GM03348 (cell line): ENCODE data around the gene MN1.

Experiments
- DNase-seq: peaks from one replicate; pipeline ENCODE4 v3.0.0; 2012; ENCODE audit warnings: low spot score

The MN1 gene

DNA sequence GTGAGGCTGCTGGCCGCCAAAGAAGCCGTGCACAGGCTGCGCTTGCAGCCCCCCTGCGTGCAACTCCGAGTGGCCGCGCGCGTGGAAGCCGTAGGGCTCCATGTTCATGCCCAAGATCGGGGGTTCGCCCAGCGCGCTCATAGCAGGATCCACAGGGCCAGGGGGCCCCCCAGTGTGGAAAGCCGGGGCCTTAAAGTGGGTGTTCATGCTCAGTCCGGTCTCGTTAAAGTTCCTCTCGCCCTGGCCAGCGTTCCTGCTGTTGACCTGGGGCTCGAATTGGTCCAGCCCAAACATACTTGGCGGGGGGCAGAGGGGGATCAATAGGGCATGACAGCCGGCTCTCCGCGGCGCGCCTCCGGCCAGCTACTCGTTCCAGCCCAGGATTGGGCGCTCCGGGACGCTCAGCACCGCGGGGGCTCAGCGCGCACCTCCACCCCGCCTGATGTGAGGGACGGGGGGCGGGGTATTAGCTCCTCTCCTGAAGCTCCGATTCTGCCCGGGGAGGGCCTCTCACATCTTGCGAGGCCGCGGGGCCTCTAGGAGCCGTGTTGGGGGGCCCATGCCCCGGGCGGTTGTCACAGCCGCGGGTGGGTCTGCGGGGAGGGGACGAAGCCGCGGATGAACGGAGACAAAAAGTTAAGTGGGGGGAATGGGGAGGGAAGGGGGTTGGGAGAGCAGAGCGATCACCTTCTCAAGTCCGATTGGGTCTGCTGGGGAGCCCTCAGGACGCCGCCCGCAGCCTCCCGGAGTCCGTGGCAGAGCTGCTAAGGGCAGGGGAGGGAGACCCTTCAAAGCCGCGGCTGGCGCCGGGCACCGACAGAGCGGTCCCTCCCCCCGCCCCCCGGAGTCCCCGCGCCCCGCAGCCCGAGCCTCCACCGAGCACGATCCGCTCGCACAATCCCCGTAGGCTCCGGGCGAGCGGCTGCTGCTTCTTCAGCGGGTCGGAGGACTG is 1.0 kb downstream of the MN1 start:
- DNase-seq: peak; percentile 82

DNA sequence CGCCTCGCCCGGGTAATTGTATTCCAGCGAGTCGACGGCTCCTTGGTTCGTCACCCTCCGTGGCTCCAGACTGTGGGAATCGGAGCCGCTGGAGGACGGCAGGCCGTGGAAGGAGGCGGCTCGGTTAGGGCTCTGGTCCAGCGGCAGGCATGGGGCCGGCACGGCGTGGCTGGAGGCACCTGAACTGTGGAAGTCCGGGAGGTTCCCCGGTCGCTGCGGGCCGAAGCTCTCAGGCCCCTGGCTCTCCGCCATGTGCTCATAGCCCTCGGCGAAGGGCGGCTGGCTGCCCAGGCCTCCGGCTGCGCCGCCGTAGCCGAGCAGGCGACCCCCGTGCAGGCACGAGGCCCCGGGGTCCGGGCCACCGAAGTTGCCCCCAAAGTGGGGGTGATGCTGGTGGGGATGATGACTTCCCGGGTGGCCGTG is 1.7 kb downstream of the MN1 start:
- DNase-seq: peak; percentile 59

DNA sequence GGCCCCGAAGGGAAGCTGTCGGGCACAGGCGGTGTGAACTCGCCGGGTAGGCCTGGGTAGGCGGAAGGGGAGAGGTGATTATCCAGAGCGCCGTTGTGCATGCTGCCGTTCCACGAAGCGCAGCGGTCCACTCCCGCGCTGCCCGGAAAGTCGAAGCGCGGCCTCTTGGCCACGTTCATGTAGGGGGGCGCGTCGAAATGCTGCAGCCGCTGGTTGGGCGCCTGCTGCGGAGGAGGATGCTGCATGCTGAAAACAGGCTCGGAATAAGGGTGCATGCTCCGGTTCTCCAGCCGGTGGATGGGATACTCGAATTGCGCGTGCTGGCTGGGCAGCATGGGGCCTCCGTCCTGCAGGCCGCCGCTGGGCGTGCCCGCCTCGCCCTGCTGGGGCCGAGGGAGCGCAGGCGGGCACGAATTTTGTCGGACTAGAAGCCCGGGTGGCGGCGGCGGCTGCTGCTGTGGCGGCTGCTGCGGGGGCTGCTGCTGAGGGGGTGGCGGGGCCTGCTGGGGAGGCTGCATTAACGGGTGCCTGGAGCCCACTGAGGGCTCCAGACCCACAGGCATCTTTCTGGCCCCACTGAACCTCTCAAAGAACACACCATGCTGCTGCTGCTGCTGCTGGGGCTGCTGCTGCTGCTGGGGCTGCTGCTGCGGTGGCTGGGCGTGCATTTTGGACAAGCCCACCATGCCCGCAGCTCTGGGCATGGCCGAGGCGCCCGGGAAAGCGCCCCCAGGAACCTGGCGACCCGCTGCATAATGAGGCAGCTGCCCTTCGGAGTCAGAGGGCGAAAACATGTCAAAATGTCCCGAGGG is 2.3 kb downstream of the MN1 start:
- DNase-seq: no peak

DNA sequence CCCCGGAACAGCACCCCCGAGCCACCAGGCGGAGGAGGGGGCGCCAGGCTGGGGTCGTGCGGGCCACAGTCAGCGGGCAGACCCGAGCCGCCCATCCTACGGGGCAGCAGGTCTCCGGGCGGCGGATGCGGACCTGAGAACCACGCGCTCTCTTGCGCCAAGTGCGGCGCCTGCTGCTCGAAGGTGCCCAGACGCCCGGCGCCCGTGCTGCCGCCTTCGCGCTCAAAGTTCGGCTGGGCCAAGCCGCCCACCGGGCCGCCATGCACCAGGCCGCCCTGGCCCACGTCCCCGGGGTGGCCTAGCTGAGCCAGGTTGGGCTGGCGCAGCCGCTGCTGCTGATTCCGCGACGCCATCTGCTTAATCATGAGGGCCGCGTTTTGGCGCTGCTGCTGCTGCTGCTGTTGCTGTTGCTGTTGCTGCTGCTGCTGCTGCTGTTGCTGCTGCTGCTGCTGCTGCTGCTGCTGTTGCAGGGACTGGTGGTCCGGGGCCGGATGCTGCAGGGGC is 3.0 kb downstream of the MN1 start:
- DNase-seq: no peak

DNA sequence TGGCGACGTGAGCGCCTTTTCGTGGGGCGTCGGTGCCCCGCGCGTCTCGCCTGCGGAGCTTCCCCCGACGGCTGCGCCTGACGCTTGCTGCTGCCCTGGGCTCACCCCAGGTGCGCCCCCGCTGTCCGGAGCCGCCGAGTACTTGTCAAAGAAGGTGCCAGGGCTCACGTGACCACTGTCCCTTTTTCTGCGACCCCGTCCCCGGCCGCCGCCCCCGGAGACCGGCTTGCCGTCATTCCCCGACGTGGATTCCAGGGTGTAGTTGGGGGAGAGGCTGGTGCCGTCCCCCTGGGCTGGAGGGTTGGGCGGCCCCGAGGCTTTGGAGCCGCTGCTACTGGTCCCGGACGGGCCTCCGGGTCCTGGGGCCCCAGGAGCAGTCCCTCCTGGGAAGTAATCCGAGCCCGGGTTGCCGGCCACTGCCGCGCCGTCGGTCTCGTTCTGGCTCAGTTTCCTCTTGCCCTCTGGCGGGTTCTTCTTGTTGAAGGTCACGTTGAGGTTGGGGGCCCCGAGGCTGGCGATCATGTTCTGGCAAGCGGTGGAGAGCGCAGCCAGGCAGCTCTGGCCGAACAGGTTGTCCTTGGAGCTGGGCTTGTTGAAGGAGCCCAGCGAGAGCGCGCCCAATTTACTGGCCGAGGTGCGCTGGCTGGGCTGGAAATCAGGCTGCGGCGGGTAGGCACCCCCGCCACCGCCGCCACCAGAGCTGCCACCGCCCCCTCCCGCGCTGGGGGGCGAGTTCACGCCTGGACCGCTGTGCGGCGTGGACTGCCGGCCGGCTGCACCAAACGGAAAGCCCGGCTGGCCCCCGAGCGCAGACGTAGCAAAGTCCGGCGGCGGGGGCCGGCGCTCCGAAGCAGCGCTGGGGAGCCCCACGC is 3.8 kb downstream of the MN1 start:
- DNase-seq: no peak

DNA sequence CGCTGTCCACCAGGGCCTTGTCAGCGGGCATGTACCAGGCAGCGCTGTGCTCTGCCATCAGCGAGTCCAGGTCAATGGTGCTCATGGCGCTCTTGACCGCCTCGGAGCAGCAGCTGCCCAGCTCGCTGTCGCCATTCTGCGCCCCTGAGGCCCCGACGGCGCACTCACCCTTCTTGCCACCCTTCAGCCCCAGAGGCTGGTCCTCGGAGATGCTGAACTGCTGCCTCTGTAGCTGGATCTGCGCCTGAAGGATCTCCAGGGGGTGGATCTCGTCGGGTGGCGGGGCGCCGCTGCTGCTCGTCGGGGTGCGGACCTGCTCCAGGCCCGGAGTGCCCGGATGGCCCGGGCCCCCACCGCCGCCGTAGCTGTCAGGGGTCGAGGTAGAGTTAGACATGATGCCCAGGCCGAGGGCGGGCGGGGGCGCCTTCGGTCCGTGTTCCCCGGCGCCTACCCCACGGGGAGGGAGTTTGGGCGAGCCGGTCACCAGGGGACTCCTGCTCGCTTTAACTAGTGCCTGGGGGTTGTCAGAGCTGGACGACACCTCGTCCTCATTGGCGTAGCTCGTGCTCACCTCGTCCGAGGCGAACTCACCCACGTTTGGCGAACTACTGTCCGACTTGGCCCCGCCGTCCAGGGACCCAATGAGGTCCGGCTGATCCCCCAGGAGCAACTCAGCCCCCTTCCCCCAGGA is 4.6 kb downstream of the MN1 start:
- DNase-seq: no peak

DNA sequence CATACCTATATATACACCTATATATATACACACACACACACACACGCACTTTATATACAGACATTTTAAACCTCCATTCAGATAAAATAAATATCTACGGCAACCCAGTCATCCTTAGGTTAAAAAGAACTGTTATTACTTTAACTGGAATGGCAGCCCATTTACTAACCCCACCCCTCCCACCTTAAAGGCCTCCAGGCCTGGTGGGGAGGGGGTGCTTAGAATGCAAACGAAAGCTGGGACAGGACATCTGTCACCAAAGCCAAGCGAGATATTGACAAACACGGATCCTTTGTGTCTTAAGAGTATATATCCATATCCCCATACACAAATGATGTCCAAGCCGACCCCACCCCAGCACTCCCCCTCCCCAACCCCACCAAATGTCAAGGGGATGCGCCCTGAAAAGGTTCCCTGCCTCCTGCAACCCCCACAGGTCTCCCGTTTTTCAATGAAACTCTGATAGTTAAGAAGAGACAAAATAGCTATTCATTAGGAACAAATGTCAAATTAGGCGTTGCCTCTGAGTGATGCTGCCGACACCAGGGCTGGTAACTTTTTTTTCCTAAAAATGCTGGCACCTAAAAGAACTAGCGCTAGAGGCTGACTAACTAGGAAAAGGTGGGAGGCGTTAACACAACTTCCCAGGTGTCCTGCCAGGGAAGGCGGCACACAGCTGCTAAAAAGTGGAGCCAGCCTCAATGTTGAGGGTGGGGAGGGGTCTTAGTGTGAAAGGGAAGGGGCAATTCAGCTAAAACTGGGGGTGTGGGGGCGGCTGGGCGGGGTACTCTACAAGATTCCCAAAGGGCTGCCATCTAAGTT is 5.6 kb downstream of the MN1 start:
- no peak for DNase-seq

DNA sequence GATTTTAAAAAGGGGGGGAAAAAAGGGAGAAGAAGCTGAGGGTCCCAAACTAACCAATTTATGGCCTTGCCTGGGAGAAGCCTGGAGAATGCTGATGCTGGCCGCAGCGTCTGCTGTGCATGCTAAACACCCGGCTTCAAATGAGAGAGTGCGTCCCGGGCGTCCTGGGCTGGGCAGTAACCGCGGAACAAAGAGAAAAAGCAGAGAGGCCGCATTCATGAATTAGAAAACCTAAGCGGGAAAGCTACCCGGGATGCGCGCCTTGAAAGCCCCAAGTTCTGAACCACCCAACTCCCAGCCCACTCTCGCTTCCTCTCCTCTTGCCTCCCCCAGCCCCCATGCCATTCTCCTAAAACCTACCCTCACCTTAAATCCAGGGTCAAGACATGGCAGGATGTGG is 6.5 kb downstream of the MN1 start:
- DNase-seq: no peak

DNA sequence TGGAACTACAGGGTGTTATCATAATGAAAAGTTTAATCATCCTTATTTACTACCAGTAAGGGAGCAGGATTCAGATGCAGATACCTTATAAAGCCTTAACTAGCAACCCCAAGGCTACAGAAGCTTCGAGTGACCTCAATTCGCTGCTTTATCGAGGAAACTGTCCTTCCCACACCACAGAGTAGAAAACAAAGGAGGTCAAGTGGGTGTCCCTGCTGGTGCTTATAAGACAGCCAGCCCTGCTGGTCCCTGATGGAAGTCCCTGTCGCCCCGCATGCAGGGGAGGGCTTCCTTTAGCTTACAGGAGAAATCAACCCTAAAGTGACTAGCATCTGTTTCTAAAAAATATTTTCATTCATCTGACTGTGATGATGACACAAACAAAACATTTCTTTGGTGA is 7.3 kb downstream of the MN1 start:
- no peak for DNase-seq

DNA sequence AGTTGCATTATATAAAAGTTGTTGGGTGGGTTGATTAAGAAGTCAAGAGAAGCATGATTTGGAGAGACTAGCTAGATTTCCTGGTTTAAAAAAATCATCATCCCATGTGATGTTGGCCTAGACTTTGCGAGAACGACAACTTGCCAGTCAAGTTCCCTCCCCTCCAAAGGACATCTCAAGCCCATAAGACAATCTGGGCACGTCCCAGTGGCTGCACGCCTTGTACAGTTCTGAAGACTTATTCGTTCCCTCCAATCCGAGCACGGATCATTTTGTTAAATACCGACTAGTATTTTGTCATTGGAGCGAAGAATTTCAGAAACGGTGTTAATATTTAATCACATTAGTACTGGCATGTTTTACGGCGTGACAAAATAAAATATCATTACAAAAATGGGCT is 8.0 kb downstream of the MN1 start:
- DNase-seq: no peak

DNA sequence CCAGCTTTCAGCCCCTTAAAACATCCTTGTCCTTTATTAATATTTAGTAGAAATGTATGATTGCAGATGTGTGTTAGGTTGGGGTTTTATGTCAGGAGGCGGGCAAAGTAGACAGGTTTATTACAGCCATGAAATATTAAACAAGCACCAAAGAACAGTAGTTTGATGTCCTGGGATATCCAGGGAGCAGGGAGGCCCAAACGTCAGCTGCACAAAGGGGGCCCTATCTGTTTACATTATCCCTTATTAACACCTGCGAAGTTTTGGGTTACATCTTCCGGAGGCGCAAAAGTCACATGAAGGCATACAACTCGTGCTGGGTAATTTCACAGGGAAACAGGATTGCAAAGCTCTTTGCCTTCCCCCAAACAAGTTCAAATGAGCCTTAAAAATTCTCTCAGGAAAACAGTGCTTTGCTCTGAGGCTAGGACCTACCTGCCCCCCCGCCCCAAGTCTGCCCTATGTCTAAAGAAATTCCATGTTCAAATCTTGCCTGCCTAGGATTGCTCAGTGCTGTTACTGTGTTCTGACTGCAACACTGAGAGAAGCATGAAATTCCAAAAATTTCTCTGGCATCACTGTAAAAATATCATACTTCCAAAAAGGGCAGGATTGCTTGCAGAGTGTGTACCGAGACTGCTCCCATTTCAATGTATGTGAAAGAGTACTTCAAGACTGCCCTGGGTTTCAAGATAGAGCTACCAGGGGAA is 8.9 kb downstream of the MN1 start:
- DNase-seq: no peak

DNA sequence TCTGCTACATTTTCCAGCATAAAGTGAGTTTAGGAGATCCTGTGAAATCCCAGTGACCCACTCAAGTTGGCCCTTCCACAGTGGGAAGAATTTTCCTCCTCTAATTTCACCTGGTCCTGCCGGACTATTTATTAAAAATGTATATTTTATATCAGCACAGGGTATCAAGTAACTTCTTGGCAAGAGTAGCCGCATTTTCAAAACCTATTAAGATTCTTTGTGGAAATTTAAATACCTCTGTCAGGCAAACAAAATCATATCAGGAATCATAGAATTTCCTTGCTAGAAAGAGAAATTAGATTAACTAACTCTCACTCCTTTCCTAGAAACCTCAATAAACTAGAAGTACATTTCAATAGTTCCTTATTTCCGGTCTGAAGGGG is 9.7 kb downstream of the MN1 start:
- no peak for DNase-seq

DNA sequence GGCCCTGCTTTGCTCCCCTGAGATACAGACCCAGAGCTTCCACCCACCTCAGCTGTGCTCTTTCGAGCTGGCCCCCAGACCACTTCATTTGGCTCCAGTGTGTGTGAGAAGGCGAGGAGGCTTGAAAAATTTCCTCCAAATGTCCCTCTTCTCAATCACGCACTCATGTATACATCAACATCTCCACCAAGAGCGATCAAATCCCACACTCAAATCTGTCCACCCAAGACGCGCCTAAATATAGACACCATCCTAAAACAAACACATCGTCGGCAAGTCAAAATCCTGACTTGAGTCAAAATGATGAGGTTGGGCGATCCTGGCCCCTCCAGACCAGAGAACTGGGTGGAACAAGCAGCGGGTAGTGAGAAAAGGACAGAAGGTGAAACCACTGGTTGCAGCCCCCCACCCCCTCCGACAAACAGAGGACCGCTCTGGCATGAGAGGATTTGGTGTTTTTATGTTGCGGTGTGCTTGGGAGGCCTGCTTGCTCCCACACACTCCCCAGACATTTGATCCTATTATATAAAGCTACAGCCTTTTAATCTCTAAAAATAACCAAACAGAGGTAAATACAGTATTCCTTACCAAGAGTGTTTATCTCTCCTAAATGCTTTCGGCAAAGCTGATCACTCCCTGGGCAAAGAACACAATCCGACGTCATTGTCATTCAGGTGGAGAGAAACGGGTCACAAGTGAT is 10.2 kb downstream of the MN1 start:
- no peak for DNase-seq

DNA sequence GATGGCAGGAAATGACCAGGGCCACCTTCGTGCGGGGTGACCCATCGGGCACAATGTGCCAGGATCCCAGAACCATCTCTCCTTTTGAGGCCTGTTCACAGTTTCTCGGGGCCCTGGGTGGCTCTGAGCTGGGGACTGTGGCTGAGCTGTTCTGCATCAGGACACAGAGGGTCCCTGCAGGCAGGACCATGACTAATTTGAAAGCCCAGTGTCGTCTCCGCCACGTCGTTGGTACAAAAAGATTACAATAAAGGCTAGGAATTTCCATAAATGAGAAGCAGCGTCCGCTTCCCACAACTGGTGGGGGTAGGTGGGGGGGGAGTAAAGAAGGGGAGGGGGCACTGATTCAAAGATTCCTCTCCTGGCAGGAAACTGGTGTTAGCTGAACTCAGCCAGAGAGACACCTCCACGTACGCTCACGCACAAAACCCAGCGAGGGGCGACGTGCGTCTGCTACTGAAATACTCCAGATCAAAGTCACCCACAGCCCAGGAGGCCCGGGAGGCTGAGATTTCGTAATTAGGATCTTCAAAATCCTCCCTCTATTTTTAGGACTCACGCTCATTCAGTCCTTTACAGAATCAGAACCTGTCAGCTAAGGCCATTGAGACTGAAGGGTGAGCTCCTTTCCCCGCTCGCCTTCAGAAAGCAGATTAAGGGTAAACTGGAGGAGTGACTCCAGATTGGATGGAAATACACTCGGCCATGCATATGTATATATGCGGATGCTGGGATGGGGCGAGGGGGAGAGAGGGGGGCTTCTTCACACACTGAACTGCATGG is 11.0 kb downstream of the MN1 start:
- peak; percentile 45 for DNase-seq

DNA sequence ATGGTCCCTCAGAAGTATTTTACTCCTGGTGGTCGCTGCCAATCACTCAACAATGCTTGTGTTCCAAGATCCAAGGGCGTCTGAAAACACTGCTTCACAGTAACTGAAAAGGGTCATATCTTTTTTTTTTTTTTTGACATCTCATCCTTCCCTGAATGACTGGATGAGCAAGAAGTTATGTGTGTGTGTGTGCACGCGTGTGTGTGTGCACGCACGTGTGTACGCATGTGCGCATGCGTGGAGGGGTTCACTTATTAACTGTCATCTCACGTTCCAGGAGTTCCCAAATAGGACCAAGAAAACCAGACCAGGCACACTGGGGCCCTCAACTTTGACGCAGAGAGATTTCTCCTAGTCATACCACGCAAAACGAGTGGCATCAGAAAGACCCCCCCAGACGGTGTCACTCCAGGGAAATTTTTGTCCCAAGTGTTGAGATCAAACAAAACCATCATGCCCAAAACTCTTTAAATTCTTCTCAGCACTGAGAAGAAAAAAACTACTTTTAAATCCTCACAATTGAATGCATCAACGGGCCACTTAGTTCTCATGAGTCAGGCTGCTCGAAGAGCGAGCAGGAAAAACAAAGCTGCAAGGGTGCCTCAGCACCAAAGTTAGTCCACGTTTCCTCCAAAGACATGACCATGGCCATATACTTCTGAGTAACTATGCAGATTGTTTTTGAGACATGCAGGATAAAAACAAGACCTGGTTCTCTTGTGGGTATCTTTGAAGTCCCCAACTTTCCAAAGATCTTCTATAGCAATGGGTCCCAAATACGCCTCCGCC is 12.9 kb downstream of the MN1 start:
- DNase-seq: no peak

DNA sequence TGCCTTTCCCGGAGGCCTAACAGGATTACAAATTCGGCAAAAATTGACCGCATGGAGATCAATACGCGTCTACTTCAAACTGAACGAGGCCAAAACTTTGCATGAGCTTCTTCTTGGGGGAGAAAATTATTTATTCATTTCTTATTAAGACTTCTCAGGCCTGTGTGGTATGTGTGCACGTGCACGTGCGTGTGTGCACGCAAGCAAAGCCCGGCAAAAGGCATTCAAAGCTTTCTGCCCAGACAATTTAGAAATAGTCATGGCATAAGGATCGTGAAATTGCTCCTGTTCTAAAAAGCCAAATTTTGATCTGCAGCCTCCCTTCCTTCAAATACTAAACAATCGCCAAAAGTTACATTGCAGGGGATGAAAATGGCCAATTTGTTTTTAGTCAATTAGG is 14.6 kb downstream of the MN1 start:
- no peak for DNase-seq

DNA sequence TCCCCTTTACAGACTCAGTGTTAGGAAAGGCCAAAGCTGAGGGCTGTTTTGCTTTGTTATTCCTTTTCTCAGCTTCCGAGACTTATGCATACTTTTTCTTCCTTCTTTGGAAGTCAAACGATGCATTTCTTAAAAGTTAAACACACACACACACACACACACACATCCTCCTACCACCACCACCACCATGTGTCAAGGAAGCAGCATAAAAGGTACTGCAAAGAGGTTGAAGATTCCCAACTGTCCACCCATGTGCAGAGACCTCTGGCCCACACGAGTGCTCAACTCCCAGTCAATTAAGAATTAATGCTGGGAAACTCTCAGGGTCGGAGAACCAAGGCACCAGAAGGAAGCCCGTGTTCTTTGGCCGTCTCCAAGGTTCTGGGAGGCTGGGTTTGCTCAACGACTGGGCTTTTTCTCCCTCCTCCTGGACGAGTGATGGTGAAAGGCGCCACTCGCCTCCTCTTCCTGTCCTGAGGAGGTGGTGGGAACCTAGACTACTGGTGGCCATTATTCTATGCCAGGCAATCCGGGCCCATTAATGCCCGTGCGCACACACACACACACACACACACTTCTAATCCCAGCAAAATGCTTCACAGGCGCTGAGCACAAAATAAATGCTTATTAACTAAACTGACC is 15.1 kb downstream of the MN1 start:
- DNase-seq: no peak
